GM21619 (cell line): ENCODE measurements around the gene GRID2IP.

Experiments
- ATAC-seq: cut with Tn5 transposase; IDR thresholded peaks from one replicate; pipeline ENCODE4 v1.9.1; 2021; ENCODE audit not compliant: unreplicated experiment

The GRID2IP gene

DNA sequence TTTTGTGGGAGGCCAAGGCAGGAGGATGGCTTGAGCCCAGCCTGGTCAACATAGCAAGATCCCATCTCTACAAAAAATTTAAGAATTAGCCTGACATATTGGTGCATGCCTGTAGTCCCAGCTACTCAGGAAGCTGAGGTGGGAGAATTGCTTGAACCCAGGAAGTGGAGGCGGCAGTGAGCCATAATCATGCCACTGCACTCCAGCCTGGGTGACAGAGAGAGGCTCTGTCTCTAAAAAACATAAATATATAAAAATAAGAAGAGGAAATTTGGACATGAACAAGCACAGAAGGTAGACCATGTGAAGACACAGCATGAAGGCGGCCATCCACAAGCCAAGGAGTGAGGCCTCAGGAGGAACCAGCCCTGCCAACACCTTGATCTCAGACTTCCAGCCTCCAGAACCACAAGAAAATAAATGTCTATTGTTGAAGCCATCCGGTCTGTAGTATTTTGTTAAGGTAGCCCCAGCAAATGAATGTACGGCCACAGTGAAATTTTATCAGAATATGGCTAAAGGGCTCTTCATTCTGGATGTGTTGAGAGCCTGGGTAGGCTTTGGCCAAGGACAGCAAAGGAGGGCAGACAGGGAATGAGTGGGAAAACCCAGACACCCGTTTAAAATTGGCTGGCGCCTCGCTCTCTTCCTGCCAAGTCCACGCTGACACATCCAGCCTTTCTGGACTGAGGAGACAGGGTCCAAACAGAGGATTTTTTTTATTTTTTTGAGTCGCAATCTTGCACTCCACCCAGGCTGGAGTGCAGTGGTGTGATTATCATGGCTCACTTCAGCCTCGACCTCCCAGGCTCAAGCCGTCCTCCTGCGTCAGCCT lies 12.9 kb upstream of the GRID2IP start:
- no peak for ATAC-seq

DNA sequence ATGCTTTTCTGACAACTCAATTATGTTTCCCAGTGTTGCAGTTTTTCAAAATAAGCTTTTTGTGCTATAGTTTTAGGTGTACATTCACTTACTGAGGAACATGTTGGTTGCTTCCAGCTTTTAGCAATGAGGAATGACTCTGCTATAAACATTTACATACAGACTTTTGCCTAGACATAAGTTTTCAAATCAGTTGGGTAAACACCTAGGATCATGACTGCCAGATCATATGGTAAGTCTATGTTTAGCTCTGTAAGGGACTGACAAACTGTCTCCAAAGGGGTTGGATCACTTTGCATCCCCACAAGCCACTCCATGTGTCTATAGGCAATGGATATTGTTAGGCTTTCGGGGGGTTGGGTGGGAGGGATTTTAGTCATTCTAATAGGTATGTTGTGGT lies 10.8 kb upstream of the GRID2IP start:
- ATAC-seq: no peak

DNA sequence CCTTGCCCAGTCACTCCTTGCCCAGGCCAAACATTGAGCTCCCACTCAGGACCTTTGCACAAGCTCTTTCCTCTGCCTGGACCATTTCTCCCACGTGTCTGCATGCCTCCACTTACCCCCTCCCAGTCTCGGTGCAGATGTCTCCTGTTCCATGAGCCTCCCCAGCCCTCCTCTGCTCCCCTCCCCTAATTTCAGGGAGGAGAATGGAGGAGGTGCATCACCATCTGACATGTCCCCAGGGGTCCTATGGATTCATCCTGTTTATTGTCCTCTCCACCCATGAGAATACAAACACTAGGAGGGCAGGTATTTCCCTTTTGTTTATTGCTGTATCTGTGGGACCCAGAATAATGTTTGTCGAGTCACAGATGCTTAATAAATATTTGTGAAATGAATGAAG lies 8.6 kb upstream of the GRID2IP start:
- ATAC-seq: no peak

DNA sequence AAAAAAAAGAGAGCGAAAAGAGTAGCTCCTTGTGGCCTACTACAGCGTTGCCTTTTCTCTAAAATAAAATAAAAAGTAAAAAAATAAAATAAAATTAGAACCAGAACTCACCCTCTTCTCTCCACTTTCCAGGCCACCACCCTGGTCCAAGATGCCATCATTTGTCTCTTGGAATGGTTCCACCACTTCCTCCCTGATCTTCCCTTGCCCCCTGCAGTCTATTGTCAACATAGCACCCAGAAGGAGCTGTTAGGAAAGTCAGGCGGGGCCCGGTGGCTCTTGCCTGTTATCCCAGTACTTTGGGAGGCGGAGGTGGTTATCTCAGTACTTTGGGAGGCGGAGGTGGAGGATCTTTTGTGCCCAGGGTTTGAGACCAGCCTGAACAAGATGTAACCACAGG lies 7.6 kb upstream of the GRID2IP start:
- ATAC-seq: no peak

DNA sequence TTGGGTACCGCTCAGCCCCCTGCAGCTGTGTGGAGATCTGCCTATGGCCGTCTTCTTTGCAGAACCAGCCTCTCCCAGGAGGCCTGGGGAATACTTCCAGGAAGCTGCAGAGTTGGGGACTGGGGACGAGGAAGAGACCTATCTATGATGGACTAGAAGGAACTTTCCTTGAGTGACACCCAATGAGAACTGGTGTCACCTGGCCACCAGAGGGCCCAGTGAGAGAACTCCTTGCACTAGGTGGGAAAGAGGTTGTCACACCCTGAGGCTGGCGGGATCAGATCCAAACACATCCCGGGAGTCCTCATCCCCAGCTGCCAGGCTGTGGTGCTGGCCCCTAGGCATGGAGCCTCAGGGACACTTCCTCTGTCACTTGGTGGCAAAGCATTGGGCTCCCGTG lies 4.9 kb upstream of the GRID2IP start:
- no peak for ATAC-seq

DNA sequence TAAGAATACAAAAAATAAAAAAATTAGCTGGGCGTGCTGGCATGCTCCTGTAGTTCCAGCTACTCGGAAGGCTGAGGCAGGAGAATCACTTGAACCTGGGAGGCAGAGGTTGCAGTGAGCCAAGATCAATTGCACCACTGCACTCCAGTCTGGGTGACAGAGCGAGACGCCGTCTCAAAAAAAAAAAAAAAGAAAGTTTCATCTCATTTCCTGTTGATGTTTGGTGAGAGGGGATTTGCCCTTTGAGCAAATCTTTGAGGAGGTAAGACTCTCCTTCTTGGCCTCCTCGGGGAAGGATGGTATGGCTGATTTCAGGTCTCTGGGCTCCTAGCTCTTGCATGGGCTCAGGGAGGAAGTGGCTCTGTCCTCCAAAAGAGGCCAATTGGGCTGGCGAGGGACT lies 3.6 kb upstream of the GRID2IP start:
- no peak for ATAC-seq

DNA sequence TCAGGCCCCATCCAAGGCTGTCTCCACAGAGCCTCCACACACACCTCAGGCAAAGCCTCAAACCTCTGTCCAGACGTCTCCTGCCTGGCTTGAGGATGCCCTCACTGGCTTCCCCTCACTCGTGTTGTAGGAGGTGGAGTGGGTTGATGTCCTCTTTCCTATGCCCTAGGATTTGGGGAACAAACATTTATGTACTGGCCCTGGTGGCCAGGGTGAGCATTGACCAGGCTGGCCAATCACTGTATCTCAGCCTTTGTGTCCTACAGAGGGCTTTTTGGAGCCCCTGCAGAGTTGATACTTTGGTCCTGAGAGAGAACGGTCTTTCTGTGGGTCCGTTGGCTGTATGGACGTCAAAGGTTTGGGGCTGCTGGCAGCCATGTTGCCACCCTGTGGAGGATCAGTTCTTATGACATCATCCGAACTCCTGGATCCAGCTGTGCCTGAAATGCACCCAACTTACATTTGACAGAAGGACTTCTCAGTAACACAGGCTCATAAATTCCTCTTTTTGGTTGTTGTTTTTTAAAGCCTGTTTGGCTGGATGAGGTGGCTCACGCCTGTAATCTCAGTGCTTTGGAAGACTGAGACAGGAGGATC lies 2.3 kb upstream of the GRID2IP start:
- ATAC-seq: no peak

DNA sequence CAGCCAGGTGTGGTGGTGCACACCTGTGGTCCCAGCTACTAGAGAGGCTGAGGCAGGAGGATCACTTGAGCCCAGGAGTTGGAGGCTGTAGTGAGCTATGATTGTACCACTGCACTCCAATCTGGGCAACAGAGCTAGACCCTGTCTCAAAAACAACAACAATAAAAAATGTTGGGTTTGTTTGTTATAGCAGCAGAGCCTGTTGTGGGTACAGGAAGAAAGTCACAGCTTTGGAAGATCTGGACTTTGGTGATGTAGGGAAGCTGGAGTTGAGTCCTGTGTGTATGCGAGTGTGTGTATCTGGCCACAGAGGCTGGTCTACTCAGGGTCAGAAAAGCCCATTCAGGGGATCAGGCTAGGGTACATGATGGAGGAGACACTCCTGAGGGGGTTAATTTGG lies 3.9 kb downstream of the GRID2IP start:
- ATAC-seq: no peak

DNA sequence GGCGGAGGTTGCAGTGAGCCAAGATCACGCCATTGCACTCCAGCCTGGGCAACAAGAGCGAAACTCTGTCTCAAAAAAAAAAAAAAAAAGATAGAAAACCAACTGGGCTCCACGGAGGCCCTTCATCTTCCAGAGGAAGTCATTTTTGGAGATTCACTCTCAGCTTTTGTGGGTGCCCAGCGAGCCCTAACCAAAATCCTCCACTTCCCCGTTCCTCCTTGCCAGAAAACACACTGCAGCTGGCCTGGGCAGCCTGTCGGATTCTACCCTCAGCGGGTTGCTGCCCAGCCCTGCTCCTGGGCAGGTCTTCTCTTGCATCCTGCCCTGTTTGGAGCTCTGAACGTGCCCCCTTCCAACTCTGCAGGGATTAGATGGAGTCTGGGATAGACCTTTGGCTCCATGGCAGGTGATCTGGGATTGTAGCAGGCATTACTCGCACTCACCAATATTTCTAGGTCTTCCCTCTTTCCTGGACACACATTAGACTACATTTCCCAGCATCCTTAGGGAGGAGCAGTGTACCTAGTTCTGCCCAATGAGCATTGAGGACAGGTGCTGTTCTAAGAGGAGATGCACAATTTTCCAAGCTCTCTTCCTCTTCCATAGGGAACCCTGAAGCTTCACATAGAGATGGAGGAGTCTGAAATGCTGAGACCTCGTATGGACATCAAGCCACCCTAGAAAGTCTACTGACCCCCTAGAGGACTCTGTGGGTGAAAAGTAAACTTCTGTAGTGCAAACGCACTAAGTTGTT lies 4.6 kb downstream of the GRID2IP start:
- ATAC-seq: no peak

DNA sequence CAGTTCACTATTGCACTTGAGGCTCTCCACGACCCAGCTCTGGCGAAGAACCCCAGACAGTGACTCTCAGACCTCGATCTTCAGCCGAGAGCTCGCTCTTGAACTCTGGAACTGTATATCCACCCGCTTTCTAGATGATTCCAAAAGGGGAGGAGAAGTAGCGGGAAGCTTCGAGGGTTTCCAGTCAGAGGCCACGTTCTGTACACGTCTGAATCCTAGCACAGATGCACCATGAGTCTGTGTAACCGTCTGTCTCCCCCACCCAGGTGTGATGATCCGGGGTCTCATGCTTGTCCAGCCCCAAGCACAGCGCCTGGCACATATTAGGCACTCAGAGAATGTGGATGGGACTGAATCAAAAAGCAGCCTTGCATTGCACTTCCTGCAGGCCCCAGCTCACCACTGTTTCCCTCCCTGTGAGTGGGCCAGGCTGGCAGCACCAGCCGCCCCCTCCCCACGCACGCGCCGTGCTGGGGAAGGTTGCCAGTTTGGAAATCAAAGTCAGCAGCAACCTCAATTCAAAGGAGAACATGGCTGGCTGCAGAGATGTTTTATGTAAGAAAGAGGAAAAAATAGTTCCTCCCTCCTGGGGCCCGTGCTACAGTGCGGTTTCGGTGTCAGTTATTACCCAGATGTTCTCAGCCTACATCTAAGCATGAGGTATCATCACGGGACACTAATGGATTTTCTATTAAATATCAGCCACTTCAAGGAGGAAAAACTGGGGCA lies 5.7 kb downstream of the GRID2IP start:
- ATAC-seq: no peak

DNA sequence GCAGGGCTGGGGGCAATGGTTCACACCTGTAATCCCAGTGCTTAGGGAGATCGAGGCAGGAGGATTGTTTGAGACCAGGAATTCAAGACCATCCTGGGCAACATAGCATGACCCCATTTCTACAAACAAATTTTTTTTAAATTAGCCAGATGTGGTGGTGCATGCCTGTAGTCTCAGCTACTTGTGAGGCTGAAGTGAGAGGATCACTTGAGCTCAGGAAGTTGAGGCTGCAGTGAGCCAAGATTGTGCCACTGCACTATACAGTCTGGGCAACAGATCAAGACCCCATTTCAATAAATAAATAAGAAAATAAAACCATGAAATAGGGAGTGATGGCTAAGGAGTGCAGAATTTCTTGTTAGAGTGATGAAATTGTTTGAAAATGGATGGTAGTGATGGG lies 8.9 kb downstream of the GRID2IP start:
- ATAC-seq: no peak

DNA sequence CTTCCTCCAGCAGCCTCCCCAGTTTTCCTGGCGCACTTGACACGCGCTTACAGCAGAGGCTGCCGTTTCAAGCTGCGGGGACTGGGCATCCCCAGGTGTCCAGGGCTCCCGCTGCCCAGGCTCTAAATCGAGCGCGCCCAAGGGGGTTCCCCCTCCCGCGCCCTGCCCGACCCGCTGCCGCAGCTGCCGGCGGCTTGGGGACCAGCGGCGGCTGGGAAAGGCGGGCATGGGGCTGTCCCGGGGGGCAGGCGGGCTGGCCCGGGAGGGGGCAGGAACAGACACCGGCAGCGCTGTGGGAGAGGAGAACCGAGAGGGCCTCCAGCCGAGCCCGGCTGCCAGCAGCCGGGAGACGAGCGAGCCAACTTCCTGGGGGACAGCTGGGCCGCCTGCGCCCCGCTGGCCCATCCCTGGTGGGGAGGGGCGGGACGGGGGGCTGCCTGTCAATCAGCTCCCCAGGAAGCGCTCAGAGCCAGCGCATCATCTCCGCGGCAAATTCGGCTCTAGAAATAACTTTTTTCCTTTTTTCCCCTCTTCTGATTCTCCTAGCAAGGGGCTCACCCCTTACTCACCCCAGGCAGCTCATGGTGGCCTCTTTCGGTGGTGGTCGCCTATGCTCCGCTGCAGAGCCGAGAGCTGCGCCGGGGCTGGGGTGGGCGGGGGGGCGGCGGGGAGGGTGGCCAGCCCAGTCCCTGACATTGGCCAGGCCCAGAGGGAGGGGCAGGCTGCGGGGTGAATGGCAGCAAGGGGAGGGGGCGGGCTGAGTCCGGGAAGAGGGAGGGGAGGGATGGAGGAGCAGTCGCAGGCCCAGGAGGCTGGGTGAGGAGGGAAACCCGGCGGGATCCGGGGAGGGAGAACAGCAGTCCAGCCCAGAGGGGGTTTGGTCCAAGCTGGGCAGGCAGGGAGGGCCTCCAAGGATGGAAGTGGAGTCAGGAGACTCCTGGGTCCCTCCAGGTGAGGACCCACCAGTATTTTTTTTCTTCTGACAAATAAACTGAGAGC lies 14.7 kb downstream of the GRID2IP start:
- no peak for ATAC-seq

DNA sequence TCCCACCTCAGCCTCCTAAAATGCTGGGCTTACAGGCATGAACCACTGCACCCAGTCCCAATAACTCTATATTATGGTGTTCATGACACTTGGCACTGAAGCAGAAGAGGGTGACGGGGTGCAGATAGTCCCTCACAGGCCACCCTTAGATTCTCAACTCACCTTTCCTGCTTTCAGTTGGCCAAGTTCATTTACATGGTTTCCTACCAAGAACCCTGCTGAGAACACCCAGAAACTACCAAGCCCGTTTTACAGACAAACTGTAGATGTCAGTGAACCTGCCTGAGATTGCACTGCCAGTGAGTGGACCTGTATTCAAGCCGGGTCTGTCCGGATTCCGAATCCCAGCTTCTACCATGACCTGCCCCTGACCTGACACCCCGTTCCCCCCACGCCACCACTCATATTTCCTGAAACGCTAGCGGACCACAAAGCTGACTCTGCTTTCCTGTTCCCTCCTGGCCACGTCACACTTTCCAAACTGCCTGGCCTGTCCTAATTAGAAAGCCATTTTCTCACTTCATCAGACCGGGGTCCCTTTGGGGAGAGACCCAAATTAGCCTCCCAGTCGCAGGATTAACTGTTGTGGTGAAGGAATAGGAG lies 17.3 kb downstream of the GRID2IP start:
- no peak for ATAC-seq

DNA sequence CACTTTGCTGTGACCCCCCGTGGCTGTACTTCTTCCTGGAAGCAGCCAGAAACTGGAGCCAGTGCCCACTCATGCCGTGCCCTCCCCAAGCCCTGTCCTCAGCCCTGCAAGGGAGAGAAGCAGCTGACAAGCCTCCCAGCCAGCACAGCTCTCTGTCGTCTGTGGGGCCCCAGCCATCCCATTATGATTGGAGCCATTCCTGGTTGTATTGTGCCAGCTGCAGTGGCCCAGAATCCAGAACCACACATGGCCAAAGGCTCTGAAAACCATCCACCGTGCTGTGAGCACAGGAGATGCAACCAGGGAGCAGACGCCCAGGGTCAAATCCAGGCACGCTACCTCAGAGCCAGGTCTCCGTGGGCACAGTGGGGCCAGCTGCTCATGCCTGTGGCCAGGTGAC lies 18.7 kb downstream of the GRID2IP start:
- ATAC-seq: no peak

DNA sequence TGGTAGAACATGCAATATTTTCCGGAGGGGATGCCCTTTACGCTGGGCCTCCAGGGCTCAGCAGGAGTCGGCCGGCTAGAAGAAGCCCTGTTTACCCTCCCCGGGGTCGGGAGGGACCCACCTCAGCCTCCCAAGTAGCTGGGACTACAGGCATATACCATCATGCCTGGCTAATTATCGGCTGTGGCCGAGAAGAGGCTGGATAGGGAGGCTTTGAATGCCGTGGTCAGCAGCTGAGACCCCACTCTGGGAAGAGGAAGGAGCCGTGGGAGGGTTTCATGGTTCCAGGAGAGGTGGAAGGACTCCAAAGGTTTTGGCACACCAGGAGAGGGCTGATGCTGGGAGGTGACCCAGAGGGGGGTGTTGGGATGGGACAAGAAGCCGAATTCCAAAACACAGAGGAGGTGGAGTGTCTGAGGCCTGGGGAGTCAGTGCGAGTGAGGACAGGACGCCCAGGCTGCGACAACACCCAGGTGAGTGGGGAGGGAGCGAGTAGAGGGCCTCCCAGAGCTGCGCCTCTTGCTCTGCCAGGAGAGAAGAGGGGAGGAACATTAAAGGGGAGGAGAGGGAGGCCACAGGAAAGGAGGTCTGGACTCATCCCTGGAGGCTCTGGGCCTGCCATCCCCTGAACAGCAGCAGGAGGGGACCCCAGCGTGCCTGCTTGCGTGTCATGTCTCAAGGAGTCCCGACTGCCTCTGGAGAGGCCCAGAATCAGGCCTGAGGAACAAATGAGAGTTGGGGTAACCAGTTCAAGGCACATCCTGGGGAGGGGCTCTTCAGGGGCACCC lies 19.6 kb downstream of the GRID2IP start:
- no peak for ATAC-seq

DNA sequence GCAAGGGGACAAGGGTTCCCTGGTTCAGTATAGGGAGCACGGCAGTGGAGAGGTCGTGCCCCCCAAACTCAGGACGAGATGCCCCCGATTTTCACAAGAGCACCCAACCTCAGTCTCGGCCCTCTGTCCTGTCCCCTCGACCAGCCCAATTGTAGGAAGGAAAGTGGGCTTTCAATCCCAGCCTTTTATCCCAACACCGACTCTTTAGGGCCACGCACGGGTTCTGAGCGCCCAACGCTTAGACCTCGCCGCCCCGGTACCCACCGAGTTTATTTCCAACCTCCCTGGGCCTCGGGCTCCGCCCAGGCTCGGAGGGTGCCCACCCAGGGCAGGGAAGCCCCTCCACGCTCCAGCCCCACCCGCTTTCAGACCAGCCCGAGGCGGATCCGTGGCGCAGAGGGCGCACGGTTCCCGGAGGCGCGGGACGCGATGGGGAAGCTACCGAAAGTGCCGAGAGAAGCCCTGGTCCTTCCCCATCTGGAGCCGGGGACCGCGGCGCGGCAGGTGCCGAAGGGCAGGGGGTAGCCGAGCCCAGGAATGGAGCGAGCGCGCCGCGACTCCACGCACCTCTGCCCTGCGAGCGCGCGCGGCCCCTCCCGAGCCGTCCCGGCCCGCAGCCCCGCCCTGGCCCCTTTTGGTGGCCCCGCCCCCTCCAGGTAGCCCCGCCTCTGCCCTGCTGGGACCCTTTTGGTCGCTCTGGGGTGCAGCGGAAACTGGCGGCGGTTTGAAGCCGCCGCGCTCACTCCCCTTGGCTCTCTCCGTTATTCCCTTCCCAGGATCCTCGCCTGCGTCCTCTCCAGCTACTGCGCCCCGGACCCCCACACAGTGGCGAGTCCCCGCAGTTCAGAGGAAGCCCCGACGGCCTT lies 20.4 kb downstream of the GRID2IP start:
- ATAC-seq: peak; percentile 40

DNA sequence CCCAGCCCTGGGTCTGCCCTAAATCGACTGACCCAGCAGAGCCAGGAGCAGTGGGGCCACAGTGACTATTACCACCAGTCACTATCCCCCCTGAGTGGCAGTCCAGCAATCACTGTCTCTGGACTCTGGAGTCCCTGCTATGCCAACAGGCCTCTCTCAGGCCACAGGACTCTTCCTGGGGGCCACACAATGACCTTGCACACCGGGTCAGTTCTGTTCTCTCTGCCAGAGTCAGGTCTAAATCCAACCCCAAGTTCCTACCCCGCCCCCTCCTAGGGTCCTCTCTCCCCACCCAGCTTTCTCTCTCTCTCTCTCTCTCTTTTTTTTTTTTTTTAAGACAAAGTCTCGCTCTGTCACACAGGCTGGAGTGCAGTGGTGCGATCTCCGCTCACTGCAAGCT lies 21.6 kb downstream of the GRID2IP start:
- ATAC-seq: no peak
